Spleen (tissue), 11 donors: ENCODE data around the gene LDLRAD4. TPM values are rescaled to one million over a fixed set of nuclear protein-coding genes. Genes with fewer than 3 reads are reported as not detected.

Experiments used
- DNase-seq: peaks from one replicate; pipeline ENCODE4 v3.0.0-alpha.2; 2020
- H3K27ac ChIP-seq, 8 donors: fragments of 200-600 bp; sonication (generic) in 7 of 8; 1 replicate in 4 of 8; 2 replicates in 4 of 8; pipeline versions ENCODE4 v1.5.0 to v1.8.0; 2016 to 2021; ENCODE audit warnings: inconsistent platforms in 4 of 8, mild to moderate bottlenecking in 4 of 8, moderate library complexity in 1 of 8
- H3K27me3 ChIP-seq, 7 donors: fragments of 200-600 bp; sonication (generic) in 6 of 7; replicated peaks in 1 of 7; 1 replicate in 4 of 7; 2 replicates in 3 of 7; pipeline versions ENCODE4 v1.5.0 to v1.8.0; 2016 to 2021; ENCODE audit warnings: inconsistent platforms in 3 of 7, mild to moderate bottlenecking in 1 of 7
- H3K36me3 ChIP-seq, 6 donors: fragments of 200-600 bp; sonication (generic) in 5 of 6; 1 replicate in 4 of 6; 2 replicates in 2 of 6; pipeline versions ENCODE4 v1.5.0 to v1.8.0; 2016 to 2021; ENCODE audit warnings: inconsistent platforms in 2 of 6
- H3K4me1 ChIP-seq, 6 donors: fragments of 200-600 bp; sonication (generic) in 5 of 6; 1 replicate in 3 of 6; 2 replicates in 3 of 6; pipeline versions ENCODE4 v1.5.0 to v1.8.0; 2016 to 2021; ENCODE audit warnings: inconsistent platforms in 3 of 6
- H3K4me3 ChIP-seq, 8 donors: fragments of 200-600 bp; sonication (generic) in 7 of 8; 1 replicate in 4 of 8; 2 replicates in 4 of 8; pipeline versions ENCODE4 v1.5.0 to v1.8.0; 2016 to 2021; ENCODE audit warnings: inconsistent platforms in 4 of 8, mild to moderate bottlenecking in 4 of 8, moderate library complexity in 2 of 8
- H3K9me3 ChIP-seq, 8 donors: fragments of 200-600 bp; sonication (generic) in 7 of 8; 1 replicate in 4 of 8; 2 replicates in 4 of 8; pipeline versions ENCODE4 v1.5.0 to v1.8.0; 2016 to 2021; ENCODE audit warnings: inconsistent platforms in 4 of 8
- POLR2A ChIP-seq, 3 donors: fragments of 450-650 bp; IDR thresholded peaks; one replicate each; pipeline ENCODE4 v1.5.1; 2017; ENCODE audit warnings: antibody characterized with exemption in 3 of 3, mild to moderate bottlenecking in 1 of 3
- POLR2AphosphoS5 ChIP-seq, 3 donors: sonication (generic); formaldehyde crosslinking; IDR thresholded peaks; one replicate each; pipeline ENCODE4 v1.5.1; 2017; ENCODE audit warnings: antibody characterized with exemption in 3 of 3
- WGBS, 5 donors: extraction: QIAGEN DNeasy Blood & Tissue Kit in 3 of 5; methylation state at CpG; one replicate each; pipeline versions ENCODE4 v1.1.5 to v1.1.7; 2013 to 2018; 5-methylcytosine and 5-hydroxymethylcytosine counted together
- intact Hi-C: fragments of 100-400 bp; cut with DNase I; formaldehyde crosslinking; loops from one replicate; pipeline ENCODE4 v1.15.0; 2023; ENCODE audit warnings: low total_unique reads
- polyA plus RNA-seq, 3 donors: library from polyadenylated mRNA; stranded (reverse); fragments of 200-250 nt; gene quantifications; one replicate each; pipeline ENCODE4 v1.2.1, GENCODE V29; 2013
- total RNA-seq, 7 donors: library from RNA; depleted of rRNA in 3 of 7; stranded (reverse); fragments of >200 nt in 3 of 7; fragmentation: NEBNext Ultra II Directional in 4 of 7; extraction: Animal tissue kit (Norgen Biotek cat#: 25700) in 4 of 7; gene quantifications; one replicate each; pipeline versions ENCODE4 v1.1.0 to v1.2.1, GENCODE V29; 2016 to 2021
- TF ChIP-seq, protein P1 (sequence below), 11 experiments: fragments of 200-600 bp in 7 of 11; fragments of 450-650 bp in 4 of 11; sonication (generic) in 4 of 11; IDR thresholded peaks in 8 of 11; conservative IDR thresholded peaks in 3 of 11; 1 replicate in 7 of 11; 2 replicates in 4 of 11; pipeline versions ENCODE4 v1.4.0 to v1.8.0; 2016 to 2021; ENCODE audit warnings: antibody characterized with exemption in 11 of 11, inconsistent platforms in 4 of 11, mild to moderate bottlenecking in 1 of 11
- donor health status: healthy with polysubstance abuse.
- donor health status: DM: no; HTN: no; CAD: no; lungs with moderate emphysema.
- donor health status: DM: no; HTN: no; CAD: no.
- donor health status: Bipolar disorder and iron deficiency.
- donor health status: healthy.
- donor health status: DM: no; HTN: no; CAD: no.
- donor health status: DM: yes; HTN: yes; CAD: no.

LDLRAD4 gene
- total and polyA plus RNA-seq, 10 donors: 4.5 to 80.8 (median 46.4) TPM

DNA sequence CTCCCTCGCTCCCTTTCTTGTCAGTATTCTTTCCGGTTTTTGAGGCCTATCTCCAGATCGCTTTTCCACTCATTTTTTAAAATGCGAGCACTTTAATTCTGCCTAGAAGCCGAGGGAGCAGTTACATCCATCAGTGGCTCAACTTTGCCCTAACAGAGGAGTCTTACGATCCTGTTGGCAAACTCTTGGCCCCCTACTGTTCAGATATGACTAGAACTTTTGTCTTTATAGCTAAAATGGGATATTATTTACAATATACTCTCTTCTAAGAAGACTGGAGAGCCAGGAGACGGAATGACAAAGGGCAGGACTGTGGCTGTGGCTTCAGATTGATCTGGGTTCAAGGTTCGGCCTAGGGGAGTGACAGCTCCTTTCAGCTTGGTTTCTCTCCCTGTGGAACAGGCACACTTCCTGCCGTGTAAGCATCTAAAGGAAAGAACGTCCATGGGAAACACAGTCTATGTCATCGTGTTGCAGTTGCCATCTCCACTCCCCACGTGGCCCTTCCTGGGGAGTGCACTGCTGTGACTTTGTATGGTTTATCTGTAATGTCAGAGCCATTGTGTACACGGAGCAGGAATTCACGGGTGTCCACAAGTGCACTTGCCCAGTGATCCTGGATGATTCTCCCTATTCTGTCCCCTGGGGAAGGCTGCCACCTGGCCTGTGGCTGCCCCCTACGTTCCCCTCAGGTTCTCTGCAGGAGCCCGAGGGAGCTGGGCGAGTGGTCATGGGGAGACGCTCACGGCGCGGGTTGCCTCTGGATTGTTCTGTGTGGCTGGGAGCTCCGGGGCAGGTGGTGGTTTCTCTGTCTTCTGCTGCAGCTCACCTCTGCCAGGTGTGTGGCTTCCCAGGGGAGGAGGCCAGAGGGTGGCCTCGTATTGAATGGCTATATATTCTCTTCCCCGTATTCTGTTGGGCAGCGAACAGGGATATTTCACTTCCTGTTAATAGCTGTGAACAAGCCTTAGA is 222.0 kb downstream of the LDLRAD4 start:
- Histone ChIP-seq H3K27me3 (no peaks in the 10 kb centered on the region), H3K27ac (no peak overlapping the region), H3K36me3 (peaks cover 0 to 7% (median 0%) of the 10 kb centered on the region in 6 donors), H3K4me3 (no peak overlapping the region), H3K9me3 (no peaks in the 10 kb centered on the region), H3K4me1 (peaks cover 0 to 35% (median 10%) of the 10 kb centered on the region in 6 donors)
- intact Hi-C loops: no loop called here
- 83 to 89% (median 87%) methylated on average over 25 of the region's 25 CpGs for WGBS, 5 donors
- no peak for DNase-seq
- TF ChIP-seq, protein P1, sequence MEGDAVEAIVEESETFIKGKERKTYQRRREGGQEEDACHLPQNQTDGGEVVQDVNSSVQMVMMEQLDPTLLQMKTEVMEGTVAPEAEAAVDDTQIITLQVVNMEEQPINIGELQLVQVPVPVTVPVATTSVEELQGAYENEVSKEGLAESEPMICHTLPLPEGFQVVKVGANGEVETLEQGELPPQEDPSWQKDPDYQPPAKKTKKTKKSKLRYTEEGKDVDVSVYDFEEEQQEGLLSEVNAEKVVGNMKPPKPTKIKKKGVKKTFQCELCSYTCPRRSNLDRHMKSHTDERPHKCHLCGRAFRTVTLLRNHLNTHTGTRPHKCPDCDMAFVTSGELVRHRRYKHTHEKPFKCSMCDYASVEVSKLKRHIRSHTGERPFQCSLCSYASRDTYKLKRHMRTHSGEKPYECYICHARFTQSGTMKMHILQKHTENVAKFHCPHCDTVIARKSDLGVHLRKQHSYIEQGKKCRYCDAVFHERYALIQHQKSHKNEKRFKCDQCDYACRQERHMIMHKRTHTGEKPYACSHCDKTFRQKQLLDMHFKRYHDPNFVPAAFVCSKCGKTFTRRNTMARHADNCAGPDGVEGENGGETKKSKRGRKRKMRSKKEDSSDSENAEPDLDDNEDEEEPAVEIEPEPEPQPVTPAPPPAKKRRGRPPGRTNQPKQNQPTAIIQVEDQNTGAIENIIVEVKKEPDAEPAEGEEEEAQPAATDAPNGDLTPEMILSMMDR (IDR thresholded peaks at IDR 0.05 in 8 of 11, conservative IDR thresholded peaks at IDR 0.05 in 3 of 11): no peak
- TF ChIP-seq POLR2AphosphoS5 (IDR thresholded peaks at IDR 0.05) (no peak), POLR2A (IDR thresholded peaks at IDR 0.05) (no peak)

DNA sequence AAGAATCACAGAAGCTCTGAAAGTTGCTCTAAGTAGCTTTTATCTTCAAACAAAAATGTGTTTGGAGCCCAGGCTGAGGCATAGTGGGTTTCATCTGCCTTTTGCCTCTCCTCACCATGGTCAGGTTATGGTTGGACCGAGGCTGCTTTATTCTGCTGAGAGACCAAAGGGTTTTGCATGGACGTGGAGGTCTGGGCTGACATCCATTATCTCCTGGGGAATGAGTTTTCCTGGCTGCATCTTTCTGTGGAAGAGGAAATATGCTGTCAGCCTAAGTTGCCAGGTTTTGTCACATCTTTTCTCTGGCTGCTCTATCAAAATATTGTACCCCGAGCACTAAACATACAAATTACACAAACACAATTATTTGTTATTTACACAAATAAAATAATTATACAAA is 223.2 kb downstream of the LDLRAD4 start:
- no peak for DNase-seq
- TF ChIP-seq, protein P1 (IDR thresholded peaks at IDR 0.05 in 8 of 11, conservative IDR thresholded peaks at IDR 0.05 in 3 of 11): no peak
- TF ChIP-seq POLR2A (IDR thresholded peaks at IDR 0.05) (no peak), POLR2AphosphoS5 (IDR thresholded peaks at IDR 0.05) (no peak)
- WGBS, 5 donors: 80 to 91% (median 87%) methylated on average over 3 of the region's 3 CpGs
- peaks cover 0 to 28% (median 10%) of the 10 kb centered on the region in 6 donors for H3K4me1 ChIP-seq
- H3K27ac ChIP-seq: no peak overlapping the region
- intact Hi-C loops: no loop called here
- H3K9me3 ChIP-seq: no peaks in the 10 kb centered on the region
- H3K4me3 ChIP-seq: no peak overlapping the region
- H3K27me3 ChIP-seq: no peaks in the 10 kb centered on the region
- peaks cover 0 to 7% (median 0%) of the 10 kb centered on the region in 6 donors for H3K36me3 ChIP-seq

DNA sequence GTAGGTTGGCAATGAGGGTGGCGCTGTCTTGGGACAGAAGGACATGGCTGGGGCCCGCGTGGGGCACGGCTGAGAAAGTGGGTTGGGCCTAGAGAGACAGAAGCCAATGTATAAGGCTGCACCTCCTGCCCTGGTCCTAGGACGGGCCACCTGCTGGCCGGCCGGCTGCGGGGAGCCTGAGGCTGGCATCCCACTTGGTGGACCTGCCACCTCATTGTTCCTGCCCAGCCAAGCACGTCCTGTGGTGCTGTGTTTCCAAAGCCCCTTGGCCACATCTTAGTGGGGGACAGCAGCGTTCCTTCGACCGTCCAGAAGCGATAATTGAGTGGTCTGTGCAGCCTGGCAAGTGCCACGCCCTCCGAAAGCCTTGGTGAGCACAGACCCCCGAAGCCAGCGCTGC is 223.9 kb downstream of the LDLRAD4 start:
- no peaks in the 10 kb centered on the region for H3K9me3 ChIP-seq
- no peak for DNase-seq
- intact Hi-C loops: no loop called here
- 83 to 94% (median 93%) methylated on average over 15 to 17 of the region's 17 CpGs for WGBS, 5 donors
- H3K27me3 ChIP-seq: no peaks in the 10 kb centered on the region
- TF ChIP-seq POLR2A (IDR thresholded peaks at IDR 0.05) (no peak), POLR2AphosphoS5 (IDR thresholded peaks at IDR 0.05) (no peak)
- TF ChIP-seq, protein P1 (IDR thresholded peaks at IDR 0.05 in 8 of 11, conservative IDR thresholded peaks at IDR 0.05 in 3 of 11): no peak
- H3K27ac ChIP-seq: no peak overlapping the region
- H3K4me3 ChIP-seq: no peak overlapping the region
- H3K4me1 ChIP-seq: peaks cover 0 to 21% (median 4%) of the 10 kb centered on the region in 6 donors
- H3K36me3 ChIP-seq: peaks cover 0 to 7% (median 0%) of the 10 kb centered on the region in 6 donors

DNA sequence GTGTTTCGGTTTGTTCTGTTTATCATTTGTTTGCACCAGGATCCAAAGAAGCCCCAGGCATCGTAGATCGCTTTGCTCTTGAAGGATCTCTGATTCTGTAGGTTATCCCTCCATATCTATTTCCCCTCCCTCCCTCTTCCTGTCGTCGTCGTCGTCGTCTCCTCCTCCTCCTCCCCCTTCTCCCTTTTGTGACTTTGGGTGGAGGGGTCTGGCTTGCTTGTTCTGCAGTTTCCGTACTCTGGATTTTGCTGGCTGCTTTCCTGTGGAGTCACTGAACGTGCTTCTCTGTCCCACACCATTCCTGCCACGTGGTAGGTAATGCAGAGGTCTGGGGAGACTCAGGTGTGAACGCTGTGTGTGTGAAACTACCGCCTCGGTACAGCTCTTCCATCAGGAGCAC is 225.0 kb downstream of the LDLRAD4 start:
- DNase-seq: no peak

More for the DNA sequence above, 225.0 kb downstream of the LDLRAD4 start:
- Histone ChIP-seq H3K36me3 (peaks cover 0 to 7% (median 0%) of the 10 kb centered on the region in 6 donors), H3K27me3 (no peaks in the 10 kb centered on the region), H3K4me1 (peaks cover 0 to 16% (median 0%) of the 10 kb centered on the region in 6 donors), H3K9me3 (no peaks in the 10 kb centered on the region), H3K27ac (no peak overlapping the region), H3K4me3 (no peak overlapping the region)
- no peak for TF ChIP-seq POLR2AphosphoS5 (IDR thresholded peaks at IDR 0.05)
- TF ChIP-seq, protein P1 (IDR thresholded peaks at IDR 0.05 in 8 of 11, conservative IDR thresholded peaks at IDR 0.05 in 3 of 11): no peak
- no peak for TF ChIP-seq POLR2A (IDR thresholded peaks at IDR 0.05)
- intact Hi-C loops: no loop called here
- 61 to 73% (median 68%) methylated on average over 14 of the region's 14 CpGs for WGBS, 5 donors
